Stimulated activated CD4-positive, alpha-beta T cell treated with anti-CD3 and anti-CD28 coated beads, Interleukin-2, amount 100 ng/mL, for 48 hours (primary cell): ENCODE data around the gene SLC6A1.
"Not testable (repeated sequence)": the region's sequence is repeated elsewhere in the genome, so short reads cannot be mapped to it uniquely, and the experiment has no call there.

ENCODE experiments used
- DNase-seq, 2 donors: peaks; one replicate each; pipeline ENCODE4 v3.0.0-alpha.2; 2020

The SLC6A1 gene

GRCh38 chr3:11022115-11022514 is 29.6 kb downstream of the SLC6A1 start:
- DNase-seq = no peak

- DNase-seq = no peak
Measured at GRCh38 chr3:11024181-11024580, 31.6 kb downstream of the SLC6A1 start.

- no peak for DNase-seq
Measured at GRCh38 chr3:11029948-11030347, 37.4 kb downstream of the SLC6A1 start.

- no peak for DNase-seq
Measured at GRCh38 chr3:11033871-11034270, 41.3 kb downstream of the SLC6A1 start.

- DNase-seq = no peak
Measured at GRCh38 chr3:11034309-11034985, 41.9 kb downstream of the SLC6A1 start.

GRCh38 chr3:11035757-11036505 is 43.4 kb downstream of the SLC6A1 start:
- no peak for DNase-seq

- DNase-seq = no peak
Measured at GRCh38 chr3:11037241-11037873, 44.8 kb downstream of the SLC6A1 start.

GRCh38 chr3:11037976-11038375 is 45.4 kb downstream of the SLC6A1 start:
- no peak for DNase-seq

GRCh38 chr3:11045536-11045935 is 53.0 kb downstream of the SLC6A1 start:
- no peak for DNase-seq

- no peak for DNase-seq
Measured at GRCh38 chr3:11047500-11047899, 55.0 kb downstream of the SLC6A1 start.

- DNase-seq = no peak
Measured at GRCh38 chr3:11050666-11051323, 58.2 kb downstream of the SLC6A1 start.

- DNase-seq = no peak
Measured at GRCh38 chr3:11053926-11054503, 61.5 kb downstream of the SLC6A1 start.

- no peak for DNase-seq
Measured at GRCh38 chr3:11054739-11055438, 62.3 kb downstream of the SLC6A1 start.

GRCh38 chr3:11055496-11055895 is 62.9 kb downstream of the SLC6A1 start:
- no peak for DNase-seq

- no peak for DNase-seq
Measured at GRCh38 chr3:11056531-11057050, 64.0 kb downstream of the SLC6A1 start.

- DNase-seq = no peak
Measured at GRCh38 chr3:11057655-11058054, 65.1 kb downstream of the SLC6A1 start.

- peak; percentile 32 to 37 for DNase-seq
Measured at GRCh38 chr3:11059090-11059798, 66.7 kb downstream of the SLC6A1 start.

- no peak for DNase-seq
Measured at GRCh38 chr3:11059799-11060115, 67.2 kb downstream of the SLC6A1 start.

- DNase-seq = peak; percentile 52 to 66
Measured at GRCh38 chr3:11060500-11061251, 68.1 kb downstream of the SLC6A1 start.

- DNase-seq = not testable (repeated sequence)
Measured at GRCh38 chr3:11061268-11061871, 68.8 kb downstream of the SLC6A1 start.
